AG08396 (cell line): ENCODE results near the gene RASAL2.

Experiments used
- DNase-seq: peaks from one replicate; pipeline ENCODE4 v3.0.0; 2012; ENCODE audit warnings: low spot score, mixed read lengths

Gene RASAL2

GRCh38 chr1:178093951-178094738, at the start of gene RASAL2:
TSS of gene RASAL2 (plus strand) at chr1:178094104. CDS start at chr1:178094493, 389 bp downstream.
- DNase-seq = peak; percentile 86

DNA sequence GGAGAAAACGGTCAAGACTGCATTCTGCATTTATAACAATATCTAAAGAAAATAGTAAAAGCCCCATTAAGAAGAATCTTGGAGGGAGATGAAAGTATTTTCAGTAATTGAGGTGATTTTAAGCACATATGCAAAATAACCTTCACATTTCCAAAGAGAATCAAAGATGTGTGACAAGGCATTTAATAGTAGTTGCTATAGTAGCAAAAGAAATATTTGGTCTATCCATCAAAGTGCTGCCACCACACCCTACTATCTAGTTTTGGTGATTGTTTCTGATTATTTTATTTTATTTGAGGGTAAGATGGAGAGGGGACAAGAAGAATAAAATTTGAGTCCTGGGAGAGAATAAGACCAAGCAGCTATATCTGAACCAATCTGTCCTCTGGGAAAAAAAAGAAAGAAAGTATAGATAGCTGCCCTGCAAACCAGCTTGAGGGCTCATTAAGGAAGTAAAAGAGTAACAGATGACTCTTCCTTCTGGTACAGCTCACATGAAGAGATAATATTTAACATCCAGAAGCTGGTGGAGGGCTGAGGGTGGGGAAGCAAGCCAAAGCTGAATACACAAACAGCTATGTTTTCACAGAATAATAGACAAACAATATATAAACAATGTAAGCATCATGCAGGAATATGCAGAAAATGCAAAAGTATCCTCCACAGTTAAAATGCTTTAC, 47.2 kb upstream of the RASAL2 start:
- DNase-seq = no peak

- no peak for DNase-seq
These were observed 46.4 kb upstream of the RASAL2 start for GRCh38 chr1:178047403-178048093.

DNA sequence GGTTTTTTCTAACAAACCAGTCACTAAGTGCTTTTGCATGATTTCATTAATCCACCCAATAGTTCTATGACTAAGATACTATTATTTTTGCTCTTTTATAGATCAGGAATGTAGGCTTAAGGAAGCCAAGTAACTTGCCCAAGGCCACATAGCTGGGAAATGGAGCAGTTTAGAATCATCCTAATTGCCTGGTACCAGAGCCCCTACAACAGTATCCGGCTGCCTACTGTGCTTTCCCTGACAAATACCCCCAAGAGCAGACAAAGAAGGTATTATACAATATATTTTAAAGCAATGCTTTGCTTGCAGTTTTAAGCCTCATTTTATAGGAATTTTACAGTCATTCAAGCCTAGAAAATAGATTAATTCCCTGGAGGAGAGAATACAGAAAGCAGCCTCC, 45.5 kb upstream of the RASAL2 start:
- DNase-seq = no peak

DNA sequence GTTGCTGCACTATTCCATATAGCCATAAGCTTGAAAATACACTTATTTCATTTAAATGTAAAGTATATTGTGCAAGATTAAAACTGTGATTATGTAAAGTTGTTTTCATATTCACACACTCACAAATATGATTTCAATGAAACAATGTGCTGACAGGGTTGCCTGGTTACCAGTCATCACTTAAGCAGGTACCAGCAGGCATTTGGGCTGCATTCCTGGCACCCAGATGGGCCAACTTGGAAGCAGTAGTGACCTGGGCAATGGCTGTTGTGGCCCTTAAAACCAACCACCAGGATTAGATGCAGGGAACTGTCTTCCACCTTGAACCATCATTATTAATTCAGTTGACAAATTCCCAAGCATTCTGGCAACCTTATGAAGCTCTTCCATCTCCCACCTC, 45.0 kb upstream of the RASAL2 start:
- no peak for DNase-seq

GRCh38 chr1:178050084-178050483, 43.8 kb upstream of the RASAL2 start:
- DNase-seq = no peak

DNA sequence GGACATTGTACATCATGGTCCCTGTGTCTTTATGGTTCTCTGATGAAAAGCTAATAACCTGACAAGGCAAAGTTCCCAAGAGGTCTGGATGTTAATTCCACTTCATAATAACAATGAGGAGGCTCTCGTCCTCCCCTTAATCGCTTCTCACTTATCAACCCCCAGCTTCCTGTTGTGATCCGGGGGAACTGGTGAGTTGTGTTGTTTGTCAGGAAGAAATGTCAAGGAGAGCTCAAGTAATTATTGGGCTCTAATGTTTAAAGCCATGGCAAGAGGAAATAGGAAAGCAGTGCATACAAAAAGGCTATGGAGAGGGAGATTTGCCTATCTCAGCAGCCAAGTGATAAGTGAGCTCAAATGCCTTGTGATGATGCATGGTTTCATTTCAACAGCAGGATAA, 42.8 kb upstream of the RASAL2 start:
- no peak for DNase-seq

DNA sequence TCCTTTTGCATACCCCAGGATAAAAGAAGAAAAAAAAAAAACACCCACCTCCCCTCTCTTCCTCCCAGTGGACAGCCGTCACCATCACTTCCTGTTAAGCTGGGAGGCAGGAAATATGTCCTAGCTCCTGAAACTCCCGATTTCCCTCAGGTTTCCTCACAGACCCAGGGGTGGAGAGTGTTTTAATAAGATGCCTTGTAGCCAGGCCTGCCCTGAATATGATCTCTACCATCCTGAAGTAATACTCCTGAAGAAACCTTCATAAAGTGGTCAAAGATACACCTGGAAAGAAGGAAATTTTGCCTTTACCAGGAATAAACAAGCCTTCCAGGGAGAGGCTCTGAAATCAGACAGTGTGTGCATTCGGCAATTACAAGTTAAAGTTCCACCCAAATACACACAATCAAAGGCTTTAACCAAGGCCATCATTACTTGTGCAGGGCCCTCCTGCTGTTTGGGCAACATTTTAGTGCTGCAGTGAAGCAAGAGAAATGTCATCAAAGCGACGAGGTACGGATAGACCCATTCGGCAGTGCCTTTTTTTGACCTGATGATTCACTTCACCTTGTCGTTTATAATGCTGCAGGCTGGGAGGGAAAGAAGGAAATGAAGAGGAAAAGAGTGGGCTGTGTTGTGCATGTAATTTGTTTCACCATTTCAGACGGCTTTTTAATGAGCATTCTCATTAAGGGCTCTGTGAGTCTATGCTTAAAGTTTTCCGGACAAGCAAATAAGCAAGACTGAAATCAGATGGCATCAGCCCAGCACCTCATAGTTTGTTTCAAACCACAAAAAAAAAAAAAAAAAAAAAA, 41.0 kb upstream of the RASAL2 start:
- DNase-seq = no peak

DNA sequence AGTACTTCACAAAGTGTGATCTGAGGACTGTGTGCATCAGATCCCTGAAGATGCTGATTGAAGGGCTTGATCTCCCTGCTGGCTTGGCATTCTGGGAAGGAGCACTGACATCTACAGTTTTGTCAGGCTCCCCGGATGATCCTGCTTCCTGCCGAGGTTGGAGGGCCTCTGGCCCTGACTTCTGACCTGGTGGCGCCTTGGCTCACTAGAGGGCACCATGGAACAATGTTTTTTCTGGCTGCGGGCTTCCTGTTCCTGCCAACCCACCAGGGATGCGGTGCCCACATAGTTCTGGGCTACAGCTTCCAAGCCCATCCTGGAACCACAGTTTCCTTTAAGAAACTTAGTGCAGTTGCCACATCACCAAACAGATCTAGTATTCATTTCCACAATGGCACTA, 38.8 kb upstream of the RASAL2 start:
- no peak for DNase-seq

- DNase-seq = no peak
These were observed 38.0 kb upstream of the RASAL2 start for GRCh38 chr1:178055779-178056471.

DNA sequence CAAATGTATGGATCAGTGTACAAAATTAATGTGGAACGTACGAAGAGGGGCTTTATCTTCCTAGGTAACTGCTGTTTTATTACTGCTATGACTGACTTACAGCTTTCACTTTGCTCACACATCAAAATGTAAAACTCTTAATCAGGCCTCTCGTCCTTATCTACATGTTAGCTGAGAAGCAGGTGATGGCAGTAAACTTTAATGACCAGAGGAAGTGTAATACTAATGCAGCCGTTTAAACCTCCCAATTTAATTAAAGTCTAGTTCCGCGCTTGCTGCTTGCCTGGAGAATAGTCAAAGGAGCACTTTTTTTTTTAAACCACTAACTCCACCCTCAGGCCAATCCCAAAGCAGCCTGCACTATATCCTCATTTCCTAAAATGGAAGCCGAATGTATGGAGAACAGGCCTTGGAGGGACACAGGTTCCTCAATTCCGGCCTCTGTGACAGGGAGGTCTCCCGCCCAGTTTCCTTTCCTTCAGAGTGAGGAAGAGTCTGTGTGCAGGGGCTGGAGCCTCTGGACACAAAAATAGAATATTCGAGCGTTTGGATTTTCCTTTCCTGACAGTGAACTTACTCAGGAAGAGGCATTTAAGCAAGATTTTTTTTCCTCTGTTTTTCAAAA, 36.7 kb upstream of the RASAL2 start:
- no peak for DNase-seq

- no peak for DNase-seq
These were observed 35.9 kb upstream of the RASAL2 start for GRCh38 chr1:178057912-178058534.

- DNase-seq = no peak
These were observed 32.9 kb upstream of the RASAL2 start for GRCh38 chr1:178060789-178061556.

DNA sequence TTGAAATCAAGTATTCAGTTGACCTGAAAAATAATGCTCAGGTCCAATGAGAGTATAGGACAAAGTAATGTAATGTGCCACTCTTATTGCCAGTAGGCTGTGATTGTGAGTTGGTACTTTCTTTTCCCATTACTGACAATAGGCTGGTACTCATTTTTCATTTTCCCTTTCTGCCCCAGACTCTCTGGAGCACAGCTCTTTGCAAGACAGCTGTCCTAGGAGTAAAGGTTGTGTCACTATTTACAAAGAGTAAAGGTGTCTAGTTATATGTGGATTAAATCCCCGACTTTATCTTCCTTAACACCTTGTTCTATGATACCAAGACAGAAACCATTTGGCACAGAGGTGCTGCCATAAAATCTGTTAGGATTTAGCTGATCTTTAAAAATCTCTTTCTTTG, 32.3 kb upstream of the RASAL2 start:
- DNase-seq = no peak

- no peak for DNase-seq
These were observed 29.6 kb upstream of the RASAL2 start for GRCh38 chr1:178064191-178064821.

- no peak for DNase-seq
These were observed 28.7 kb upstream of the RASAL2 start for GRCh38 chr1:178065250-178065649.

DNA sequence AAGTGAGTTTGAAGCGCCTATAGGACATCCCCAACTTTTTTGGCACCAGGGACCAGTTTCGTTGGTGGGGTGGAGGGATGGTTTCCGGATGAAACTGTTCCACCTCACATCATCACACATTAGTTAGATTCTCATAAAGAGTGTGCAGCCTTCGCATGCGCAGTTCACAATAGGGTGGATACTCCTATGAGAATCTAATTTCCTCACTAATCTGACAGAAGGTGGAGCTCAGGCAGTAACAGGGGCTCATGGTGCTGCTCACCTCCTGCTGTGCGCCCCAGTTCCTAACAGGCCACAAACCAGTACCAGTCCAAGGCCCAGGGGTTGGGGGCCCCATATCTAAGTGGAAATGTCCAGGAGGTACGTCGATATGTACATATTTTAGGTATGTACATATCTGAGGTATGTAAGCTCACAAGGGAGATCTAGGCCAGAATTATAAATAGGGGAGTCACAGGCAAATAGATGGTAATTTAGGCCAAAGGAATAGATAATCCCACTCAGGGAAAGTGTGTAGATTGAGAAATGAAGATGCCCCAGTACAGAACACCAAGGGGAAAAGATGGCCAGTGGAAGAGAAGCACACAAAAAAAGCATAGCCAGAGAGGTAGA, 27.5 kb upstream of the RASAL2 start:
- no peak for DNase-seq

- DNase-seq = no peak
These were observed 26.8 kb upstream of the RASAL2 start for GRCh38 chr1:178066908-178067614.
